Measurements from ENCODE around the gene CORO7. TPM values are rescaled to one million over a fixed set of nuclear protein-coding genes. Genes with fewer than 3 reads are reported as not detected.

The CORO7 gene
- total and polyA plus RNA-seq, 9 of the 15 experiments (the other 6 are each of a cell fraction or from before 2014, with no cell fraction given): 0.45 to 77.2 (median 18.7) TPM

GRCh38 chr16:4402439-4403132 lies 13.8 kb downstream of the CORO7 start (continued):
- TF ChIP-seq ZBTB40 (IDR thresholded peaks at IDR 0.05) (no peak), ZBTB40 (CRISPR knock-in tag; IDR thresholded peaks at IDR 0.05) (no peak), CCAR2 (IDR thresholded peaks at IDR 0.05; ENCODE audit: low read depth, low read length) (no peak), MAFF (IDR thresholded peaks at IDR 0.05; ENCODE audit: low read length) (no peak), BHLHE40 (IDR thresholded peaks at IDR 0.05; ENCODE audit: low read length) (no peak), KLF1 (tag; IDR thresholded peaks at IDR 0.05) (no peak), ZNF57 (CRISPR knock-in tag; IDR thresholded peaks at IDR 0.05) (peak; percentile 49; the same call in 1 of the 2 replicates), ZNF212 (CRISPR knock-in tag; IDR thresholded peaks at IDR 0.05) (no peak), NR2F6 (CRISPR knock-in tag; IDR thresholded peaks at IDR 0.05) (no peak), ZNF561 (CRISPR knock-in tag; conservative IDR thresholded peaks at IDR 0.05) (no peak), MAFK (IDR thresholded peaks at IDR 0.05; ENCODE audit: low read length) (no peak), TCF7L2 (IDR thresholded peaks at IDR 0.05; ENCODE audit: low read depth, low read length) (no peak), E2F5 (CRISPR knock-in tag; IDR thresholded peaks at IDR 0.05) (no peak), TRIM25 (IDR thresholded peaks at IDR 0.05; ENCODE audit: borderline replicate concordance) (no peak), BCL6 (CRISPR knock-in tag; IDR thresholded peaks at IDR 0.05) (no peak), PKNOX1 (IDR thresholded peaks at IDR 0.05) (peak; percentile 42; the same call in 1 of the 2 replicates), BDP1 (IDR thresholded peaks at IDR 0.05; ENCODE audit: insufficient read depth, insufficient read length) (no peak)

All from K562 (cell line).